GM21447 (cell line): ENCODE measurements around the gene CYP19A1.
"Not testable (repeated sequence)": the region's sequence is repeated elsewhere in the genome, so short reads cannot be mapped to it uniquely, and the experiment has no call there.

ENCODE experiments used
- ATAC-seq: cut with Tn5 transposase; IDR thresholded peaks from one replicate; pipeline ENCODE4 v1.9.1; 2021; ENCODE audit not compliant: unreplicated experiment

The CYP19A1 gene

DNA sequence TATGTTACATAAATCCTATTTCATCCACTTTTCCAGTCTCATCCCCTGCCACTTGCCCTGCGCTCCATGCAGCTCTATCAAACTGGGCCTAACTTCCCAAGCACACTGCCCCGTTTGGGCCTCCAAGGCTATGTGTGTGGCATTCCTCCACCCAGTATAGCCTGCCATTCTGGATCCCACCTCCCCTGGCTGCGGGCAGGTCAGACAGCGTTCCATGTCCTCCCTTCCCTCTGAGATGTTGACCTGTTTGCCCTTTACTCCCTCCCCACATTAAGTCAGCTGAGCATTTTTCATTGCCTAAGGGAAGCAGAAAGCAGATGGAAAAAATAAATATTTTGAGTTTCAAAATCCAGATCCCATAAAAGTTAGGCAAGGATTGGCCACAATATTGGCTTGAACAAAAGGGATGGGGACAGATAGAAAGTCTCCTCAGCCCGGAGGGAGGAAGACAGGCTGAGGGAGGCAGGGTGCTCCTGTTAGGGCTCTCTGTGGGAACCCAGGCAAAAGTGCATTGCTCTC lies 73.3 kb downstream of the CYP19A1 start:
- no peak for ATAC-seq

GRCh38 chr15:51263726-51264125 lies 74.7 kb downstream of the CYP19A1 start:
- ATAC-seq = no peak

DNA sequence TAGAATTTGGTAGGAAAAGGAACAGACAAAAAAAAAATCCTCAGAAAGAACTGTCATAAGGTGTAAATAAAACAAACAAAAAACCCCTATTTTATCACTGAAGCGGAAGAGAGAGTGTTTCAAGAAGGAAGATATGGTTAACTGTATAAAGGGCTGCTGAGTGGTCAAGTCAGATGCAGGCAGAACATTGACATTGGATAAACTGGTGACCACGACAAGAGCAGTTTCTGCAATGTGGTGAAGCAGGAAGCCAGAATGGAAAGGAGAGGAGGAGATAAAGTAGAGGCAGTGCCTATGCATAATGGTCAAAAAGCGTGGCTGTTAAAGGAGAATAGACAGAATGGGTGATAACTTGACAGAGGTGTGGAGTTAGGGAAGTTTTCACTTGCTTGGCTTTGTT lies 75.3 kb downstream of the CYP19A1 start:
- ATAC-seq = no peak

DNA sequence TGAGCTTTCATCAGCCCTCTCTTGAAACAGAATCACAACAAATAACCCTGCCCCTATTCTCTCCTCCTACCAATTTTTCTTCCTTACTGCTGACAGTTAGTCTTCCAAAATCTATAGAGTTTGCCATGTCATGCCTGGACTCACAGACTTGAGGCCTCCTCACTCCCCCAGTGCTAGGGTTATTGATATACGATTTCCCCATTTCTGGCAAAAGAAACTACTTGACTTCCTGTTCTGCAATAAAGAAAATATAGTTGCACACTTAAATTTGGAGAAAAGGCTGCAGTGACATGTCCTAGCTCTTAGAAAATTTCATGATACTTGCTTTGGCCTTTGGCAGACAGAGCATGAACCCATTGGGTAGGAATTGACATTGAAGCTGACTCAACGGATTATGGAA lies 75.9 kb downstream of the CYP19A1 start:
- ATAC-seq = no peak

DNA sequence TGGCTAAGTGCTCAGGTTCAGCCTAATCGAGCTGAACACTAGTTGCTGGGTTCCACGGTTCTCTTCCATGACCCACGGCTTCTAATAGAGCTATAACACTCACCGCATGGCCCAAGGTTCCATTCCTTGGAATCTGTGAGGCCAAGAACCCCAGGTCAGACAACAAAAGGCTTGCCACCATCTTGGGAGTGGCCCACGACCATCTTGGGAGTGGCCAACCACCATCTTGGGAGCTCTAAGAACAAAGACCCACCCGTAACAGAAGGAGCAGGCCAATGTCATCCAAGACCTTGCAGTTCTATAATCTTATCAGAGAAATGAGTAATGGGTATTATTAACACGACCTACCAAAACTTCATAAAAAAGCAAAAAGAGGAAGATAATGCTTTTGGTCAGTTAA lies 77.3 kb downstream of the CYP19A1 start:
- ATAC-seq = not testable (repeated sequence)

DNA sequence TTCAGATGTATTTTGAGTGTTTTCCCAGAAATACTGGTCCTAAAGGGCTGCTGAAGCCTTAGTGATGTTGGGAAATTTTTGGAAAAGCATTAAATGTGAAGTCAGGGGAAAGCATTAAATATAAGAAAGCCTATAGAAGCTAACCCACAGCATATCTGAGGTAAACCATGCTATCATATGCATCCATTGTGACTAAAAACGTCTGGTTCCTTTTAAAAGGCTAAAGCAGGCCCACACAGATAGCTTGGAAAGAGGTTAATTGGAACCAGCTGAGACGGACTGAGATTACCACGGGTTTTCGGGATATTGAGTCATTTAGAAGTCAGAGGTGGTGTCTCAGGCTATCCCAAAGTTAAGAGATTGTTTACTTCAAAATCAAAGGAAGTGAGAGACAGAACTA lies 78.2 kb downstream of the CYP19A1 start:
- ATAC-seq = no peak

DNA sequence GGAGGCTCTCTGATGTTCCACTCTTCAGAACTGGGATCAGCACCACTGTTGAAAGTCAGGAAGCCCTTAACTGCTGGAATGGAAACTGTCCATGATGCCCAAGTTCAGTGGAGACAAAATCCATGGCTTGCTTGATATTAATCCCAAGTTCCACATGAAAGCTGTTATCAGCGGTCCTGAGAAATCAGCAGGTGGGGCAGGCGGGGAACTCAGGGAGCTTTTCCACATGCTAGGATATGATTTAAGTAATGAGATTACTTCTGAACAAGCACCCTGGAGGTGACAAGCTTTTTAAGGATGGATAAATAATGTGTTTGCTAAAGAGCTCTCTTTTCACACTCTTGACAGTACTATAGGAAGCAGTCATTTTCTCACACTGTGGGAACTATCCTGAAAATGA lies 82.9 kb downstream of the CYP19A1 start:
- ATAC-seq = no peak

DNA sequence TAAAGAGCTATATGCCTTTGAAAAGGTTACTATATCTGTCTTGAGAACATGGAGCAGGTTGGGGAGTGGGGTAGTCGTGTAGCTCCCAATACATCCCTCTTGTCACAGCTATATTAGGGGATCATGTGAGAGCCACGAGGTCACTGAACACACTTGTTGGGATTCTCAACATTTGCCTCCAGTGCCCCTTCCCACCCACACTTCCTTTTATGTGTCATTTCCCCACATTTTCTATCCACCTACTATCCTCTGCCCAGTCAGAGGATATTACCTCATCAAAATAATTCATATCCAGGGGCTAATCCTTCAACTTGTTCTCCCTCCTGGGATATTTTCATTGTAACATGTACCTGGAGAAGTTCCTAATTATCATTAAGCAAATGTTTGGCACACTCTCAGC lies 85.0 kb downstream of the CYP19A1 start:
- no peak for ATAC-seq

GRCh38 chr15:51252671-51253070 lies 85.7 kb downstream of the CYP19A1 start:
- no peak for ATAC-seq

GRCh38 chr15:51251556-51251955 lies 86.8 kb downstream of the CYP19A1 start:
- no peak for ATAC-seq

DNA sequence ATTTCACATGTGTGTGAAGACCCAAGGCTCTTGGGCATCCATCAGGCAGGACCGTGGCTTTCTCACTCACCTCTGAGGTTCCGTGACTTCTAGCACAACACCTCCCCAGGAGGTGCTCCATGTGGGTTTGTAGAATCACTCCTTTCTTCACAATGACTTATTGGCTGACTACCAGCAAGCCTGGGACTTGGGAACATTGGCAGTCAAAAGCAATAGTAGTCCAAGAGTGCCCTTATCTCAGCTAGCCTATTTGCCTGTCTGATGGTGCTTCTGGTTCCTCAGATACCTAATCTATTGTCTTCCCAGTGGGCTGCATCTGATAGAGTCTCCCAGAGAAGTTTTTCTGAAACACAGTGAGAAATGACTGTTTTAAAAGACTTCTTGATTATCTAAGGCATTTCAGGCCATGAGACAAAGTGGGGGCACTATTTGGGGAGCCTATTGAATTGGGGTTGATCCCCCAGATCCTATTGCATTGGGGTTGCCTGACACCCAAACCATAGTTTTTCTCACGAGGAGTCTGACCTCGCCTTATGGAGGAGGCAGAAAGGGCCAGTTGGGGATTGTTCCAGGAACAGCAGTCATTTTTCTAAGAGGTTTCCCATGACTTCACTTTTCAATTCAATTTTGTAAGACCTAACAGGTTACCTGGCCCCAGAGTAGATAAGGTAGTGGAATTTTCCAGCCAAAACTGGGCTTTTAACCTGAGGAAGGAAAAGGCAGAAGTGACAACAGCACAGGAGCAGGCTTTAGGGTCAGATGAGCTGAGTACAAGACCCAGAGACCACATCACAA lies 88.0 kb downstream of the CYP19A1 start:
- ATAC-seq = no peak

DNA sequence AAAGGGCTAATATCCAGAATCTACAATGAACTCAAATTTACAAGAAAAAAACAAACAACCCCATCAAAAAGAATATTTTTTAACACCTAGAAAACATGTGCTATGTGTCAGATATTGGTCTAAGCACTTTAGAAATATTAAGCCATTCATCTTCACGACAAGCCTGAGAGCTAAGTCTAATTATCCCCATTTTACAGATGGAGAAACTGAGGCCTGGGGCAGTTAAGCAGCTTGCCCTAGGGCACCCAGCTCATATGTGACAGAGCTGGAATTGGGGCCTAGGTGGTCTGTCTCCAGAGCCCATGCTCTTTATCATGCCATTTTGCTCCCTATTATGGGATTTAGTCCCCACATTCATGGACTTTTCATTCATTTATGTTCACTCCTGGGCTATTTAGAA lies 92.8 kb downstream of the CYP19A1 start:
- ATAC-seq = no peak

DNA sequence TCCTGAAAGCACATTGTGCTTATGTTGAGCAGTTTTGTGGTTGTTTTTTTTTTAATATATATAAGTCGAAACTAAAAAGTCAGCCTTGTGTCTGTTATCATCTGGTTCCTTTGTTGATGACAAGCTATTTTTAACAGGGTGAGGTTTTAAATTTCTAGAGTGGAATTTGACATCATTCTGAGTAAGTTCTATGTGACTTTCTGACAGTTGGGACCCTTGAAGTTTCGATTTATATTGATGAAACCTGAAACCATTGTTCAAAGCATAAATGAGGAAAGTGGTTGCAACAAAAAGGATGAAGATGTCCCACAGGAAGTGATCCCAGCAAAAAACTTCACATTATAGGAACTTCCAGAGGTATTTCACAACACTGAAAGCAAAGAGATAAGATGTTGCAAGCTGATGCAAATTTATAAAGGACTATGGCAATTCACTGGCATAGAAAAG lies 94.0 kb downstream of the CYP19A1 start:
- ATAC-seq = no peak

GRCh38 chr15:51243774-51244173 lies 94.6 kb downstream of the CYP19A1 start:
- no peak for ATAC-seq

DNA sequence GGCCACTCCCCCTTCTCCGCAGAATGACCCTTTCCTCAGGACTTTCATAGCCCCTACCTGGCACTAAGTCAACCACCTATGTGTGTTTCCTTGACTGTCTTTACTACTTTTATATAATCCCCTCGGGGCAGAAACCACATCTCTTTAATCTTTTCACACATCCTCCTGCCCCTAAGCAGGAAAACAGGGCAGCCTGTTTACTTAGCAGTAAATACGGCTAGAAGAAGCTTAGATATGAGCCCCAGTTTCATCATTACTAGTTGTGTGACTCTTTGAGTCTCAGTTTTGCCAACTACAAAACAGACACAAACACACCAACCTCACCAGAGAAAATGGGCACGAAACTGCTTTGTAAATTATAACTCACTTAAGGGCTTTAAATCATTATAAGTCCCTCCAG lies 98.3 kb downstream of the CYP19A1 start:
- ATAC-seq = peak; percentile 54

DNA sequence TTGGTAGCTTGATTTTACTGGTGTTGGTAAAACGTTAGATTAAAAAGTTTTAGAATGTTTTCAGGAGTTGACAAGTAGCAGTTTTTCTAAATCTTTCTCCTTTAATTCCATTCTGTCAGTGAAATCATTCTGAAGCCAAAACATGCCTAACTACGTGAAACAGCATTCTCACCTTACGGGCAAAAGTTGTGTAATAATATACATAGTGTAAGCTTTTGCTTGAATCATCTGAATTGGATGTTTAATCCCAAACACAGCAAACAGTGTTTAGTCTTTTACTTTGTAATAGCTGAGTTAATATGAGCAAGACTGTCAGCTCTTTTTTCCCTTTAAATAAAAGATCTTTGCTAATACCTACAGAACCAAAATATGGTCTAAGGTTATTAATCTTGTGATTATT lies 100.6 kb downstream of the CYP19A1 start:
- no peak for ATAC-seq

DNA sequence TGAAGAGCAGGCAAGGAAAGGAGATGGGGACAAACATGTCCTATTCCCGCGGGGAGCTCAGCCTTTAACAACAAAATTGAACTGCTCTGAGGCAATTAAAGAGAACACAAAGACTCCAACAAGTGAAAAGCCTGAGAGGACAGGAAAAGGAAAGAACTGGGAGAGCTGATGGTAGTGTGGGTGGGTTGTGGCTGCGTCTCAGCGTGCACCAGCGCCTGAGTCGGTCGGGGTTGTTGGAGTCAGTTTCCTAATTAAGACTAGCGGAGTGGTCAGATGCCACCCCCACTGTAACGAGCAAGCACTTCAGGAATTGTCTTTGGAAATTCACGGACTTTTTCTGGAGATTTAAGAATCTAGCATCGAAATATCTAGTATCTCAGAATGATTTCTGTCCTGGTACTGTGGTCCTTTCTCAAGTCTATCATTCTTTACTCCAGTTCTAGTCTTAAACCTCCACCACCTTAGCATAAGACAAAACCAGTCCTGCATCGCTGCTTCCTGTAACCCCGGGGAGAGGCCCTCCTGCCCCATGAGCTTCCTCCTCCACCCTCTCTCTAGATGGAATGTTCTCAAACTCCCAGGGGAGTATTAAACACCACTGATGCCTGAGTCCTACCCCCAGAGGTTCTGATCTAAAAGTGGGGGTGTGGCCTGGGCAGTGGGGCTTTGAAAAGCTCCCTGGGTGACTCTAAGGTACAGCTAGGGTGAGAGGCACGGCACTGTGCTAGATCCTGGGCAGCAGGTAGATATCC lies 104.0 kb downstream of the CYP19A1 start:
- no peak for ATAC-seq

- no peak for ATAC-seq
Measured at GRCh38 chr15:51232581-51232980, 105.8 kb downstream of the CYP19A1 start.

DNA sequence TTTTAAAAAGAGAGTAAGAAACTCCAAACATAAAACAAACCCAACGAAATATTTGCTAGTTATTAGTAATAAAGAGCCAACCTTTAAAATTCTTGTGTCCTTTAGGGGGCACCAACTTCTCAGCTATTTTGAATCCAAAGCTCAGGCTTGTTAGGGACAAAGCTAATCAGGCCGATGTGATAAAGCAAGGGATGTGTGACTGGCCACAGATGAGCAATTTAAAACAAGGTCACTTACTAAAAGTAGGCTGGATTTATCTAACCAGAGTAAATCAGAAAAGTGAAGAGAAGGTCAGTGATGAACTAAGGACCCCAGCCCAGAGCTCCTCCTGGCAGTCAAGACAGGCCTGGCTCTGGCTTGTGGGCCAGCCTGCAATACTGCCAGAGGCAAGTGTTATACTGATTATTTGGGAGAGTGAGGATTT lies 108.5 kb downstream of the CYP19A1 start:
- ATAC-seq = no peak

- ATAC-seq = peak; percentile 96
Measured at GRCh38 chr15:51227940-51228732, 110.3 kb downstream of the CYP19A1 start.

GRCh38 chr15:51226576-51227210 lies 111.7 kb downstream of the CYP19A1 start:
- no peak for ATAC-seq
